Measurements from ENCODE around the gene TAF4B.

GRCh38 chr18:26262156-26262555 is 35.9 kb downstream of the TAF4B start:
- TF ChIP-seq CTCF (IDR thresholded peaks at IDR 0.05) = no peak
- no peak for TF ChIP-seq POLR2AphosphoS5 (IDR thresholded peaks at IDR 0.05)
- TF ChIP-seq POLR2A (IDR thresholded peaks at IDR 0.05; ENCODE audit: low read depth) = no peak
